ENCODE results near the gene CCDC158. TPM values are rescaled to one million over a fixed set of nuclear protein-coding genes. Genes with fewer than 3 reads are reported as not detected.

Gene CCDC158
- total and polyA plus RNA-seq, 9 donors = 0.02 to 0.23 (median 0.15) TPM; not detected in 3

- no peaks in the 10 kb centered on the region for H3K9me3 ChIP-seq
- H3K27me3 ChIP-seq = no peaks in the 10 kb centered on the region
- H3K4me1 ChIP-seq (ENCODE audit: insufficient read depth) = no peaks in the 10 kb centered on the region
- H3K27ac ChIP-seq = no peak overlapping the region
- WGBS, 3 donors = 85 to 89% (median 86%) methylated on average over 9 of the region's 9 CpGs
- H3K4me3 ChIP-seq = no peak overlapping the region
- no peaks in the 10 kb centered on the region for H3K36me3 ChIP-seq
- TF ChIP-seq, protein P1, sequence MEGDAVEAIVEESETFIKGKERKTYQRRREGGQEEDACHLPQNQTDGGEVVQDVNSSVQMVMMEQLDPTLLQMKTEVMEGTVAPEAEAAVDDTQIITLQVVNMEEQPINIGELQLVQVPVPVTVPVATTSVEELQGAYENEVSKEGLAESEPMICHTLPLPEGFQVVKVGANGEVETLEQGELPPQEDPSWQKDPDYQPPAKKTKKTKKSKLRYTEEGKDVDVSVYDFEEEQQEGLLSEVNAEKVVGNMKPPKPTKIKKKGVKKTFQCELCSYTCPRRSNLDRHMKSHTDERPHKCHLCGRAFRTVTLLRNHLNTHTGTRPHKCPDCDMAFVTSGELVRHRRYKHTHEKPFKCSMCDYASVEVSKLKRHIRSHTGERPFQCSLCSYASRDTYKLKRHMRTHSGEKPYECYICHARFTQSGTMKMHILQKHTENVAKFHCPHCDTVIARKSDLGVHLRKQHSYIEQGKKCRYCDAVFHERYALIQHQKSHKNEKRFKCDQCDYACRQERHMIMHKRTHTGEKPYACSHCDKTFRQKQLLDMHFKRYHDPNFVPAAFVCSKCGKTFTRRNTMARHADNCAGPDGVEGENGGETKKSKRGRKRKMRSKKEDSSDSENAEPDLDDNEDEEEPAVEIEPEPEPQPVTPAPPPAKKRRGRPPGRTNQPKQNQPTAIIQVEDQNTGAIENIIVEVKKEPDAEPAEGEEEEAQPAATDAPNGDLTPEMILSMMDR (IDR thresholded peaks at IDR 0.05) = no peak
- TF ChIP-seq EP300 (IDR thresholded peaks at IDR 0.05) = no peak
- no peak for TF ChIP-seq POLR2A (IDR thresholded peaks at IDR 0.05)
- DNase-seq = no peak
- intact Hi-C loops (cut with DNase I) = no loop called here
These were observed 144.1 kb downstream of the CCDC158 start for GRCh38 chr4:76276813-76277212.

- Histone ChIP-seq H3K27me3 (no peaks in the 10 kb centered on the region), H3K4me1 (ENCODE audit: insufficient read depth) (no peaks in the 10 kb centered on the region), H3K36me3 (no peaks in the 10 kb centered on the region), H3K9me3 (no peaks in the 10 kb centered on the region), H3K4me3 (no peak overlapping the region), H3K27ac (no peak overlapping the region)
- DNase-seq = no peak
- 77 to 82% (median 79%) methylated on average over 3 of the region's 3 CpGs for WGBS, 3 donors
- intact Hi-C loops (cut with DNase I) = no loop called here
- TF ChIP-seq, protein P1 (IDR thresholded peaks at IDR 0.05) = no peak
- TF ChIP-seq EP300 (IDR thresholded peaks at IDR 0.05) = no peak
- TF ChIP-seq POLR2A (IDR thresholded peaks at IDR 0.05) = no peak
These were observed 145.3 kb downstream of the CCDC158 start for GRCh38 chr4:76275486-76276124.

GRCh38 chr4:76272999-76273398, 147.9 kb downstream of the CCDC158 start:
- Histone ChIP-seq H3K27me3 (no peaks in the 10 kb centered on the region), H3K27ac (no peak overlapping the region), H3K4me1 (ENCODE audit: insufficient read depth) (no peaks in the 10 kb centered on the region), H3K9me3 (no peaks in the 10 kb centered on the region), H3K36me3 (no peaks in the 10 kb centered on the region), H3K4me3 (no peak overlapping the region)
- TF ChIP-seq, protein P1 (IDR thresholded peaks at IDR 0.05) = no peak
- WGBS, 3 donors = 74 to 80% (median 74%) methylated on average over 5 of the region's 5 CpGs
- intact Hi-C loops (cut with DNase I) = no loop called here
- DNase-seq = no peak

DNA sequence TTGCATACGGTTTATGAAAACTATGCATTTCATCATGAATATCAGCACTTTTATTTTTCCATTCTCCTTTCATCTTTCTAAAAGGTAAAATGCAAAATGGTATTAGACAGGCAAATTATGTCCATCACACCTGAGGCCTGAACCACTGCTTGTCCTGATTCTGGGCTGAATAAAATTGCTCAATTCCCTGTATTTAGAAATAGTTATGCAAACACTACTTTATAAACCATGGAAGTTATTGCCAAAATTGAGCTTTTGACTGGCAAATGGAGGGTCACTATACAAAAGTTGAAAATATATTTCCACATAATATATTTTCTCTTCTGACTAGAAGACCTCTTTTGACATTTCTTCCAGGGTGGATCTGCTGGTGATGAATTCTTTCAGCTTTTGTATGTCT, 148.4 kb downstream of the CCDC158 start:
- H3K9me3 ChIP-seq = no peaks in the 10 kb centered on the region
- 34 to 87% (median 47%) methylated on average over 1 of the region's 1 CpG for WGBS, 3 donors

More for the DNA sequence above, 148.4 kb downstream of the CCDC158 start:
- no peak for DNase-seq
- Histone ChIP-seq H3K36me3 (no peaks in the 10 kb centered on the region), H3K4me1 (ENCODE audit: insufficient read depth) (no peaks in the 10 kb centered on the region), H3K27ac (no peak overlapping the region), H3K4me3 (no peak overlapping the region), H3K27me3 (no peaks in the 10 kb centered on the region)
- intact Hi-C loops (cut with DNase I) = no loop called here
- TF ChIP-seq, protein P1 (IDR thresholded peaks at IDR 0.05) = no peak
- TF ChIP-seq POLR2A (IDR thresholded peaks at IDR 0.05) (no peak), EP300 (IDR thresholded peaks at IDR 0.05) (no peak)

Measured in ovary (tissue), 9 donors.